Measurements from ENCODE around the gene CNTNAP1. TPM values are rescaled to one million over a fixed set of nuclear protein-coding genes. Genes with fewer than 3 reads are reported as not detected.
A peak's percentile ranks its signal among the peaks of the same experiment; 100 is the strongest.
"Not testable (repeated sequence)": the region's sequence is repeated elsewhere in the genome, so short reads cannot be mapped to it uniquely, and the experiment has no call there.

CNTNAP1 gene
- total and polyA plus RNA-seq, 8 donors, result 0.76 to 13.3 (median 7.6) TPM

GRCh38 chr17:42740699-42741098 is 58.4 kb downstream of the CNTNAP1 start:
- intact Hi-C loops (cut with DNase I; ENCODE audit: low total_unique reads), result no loop called here
- WGBS, 5 donors, result 21 to 52% (median 34%) methylated on average over 1 of the region's 1 CpG
- no peak for TF ChIP-seq EP300 (IDR thresholded peaks at IDR 0.05)
- no peak for TF ChIP-seq CTCF (IDR thresholded peaks at IDR 0.05)
- TF ChIP-seq POLR2A (IDR thresholded peaks at IDR 0.05), result no peak
- TF ChIP-seq POLR2AphosphoS5 (IDR thresholded peaks at IDR 0.05), result no peak

DNA sequence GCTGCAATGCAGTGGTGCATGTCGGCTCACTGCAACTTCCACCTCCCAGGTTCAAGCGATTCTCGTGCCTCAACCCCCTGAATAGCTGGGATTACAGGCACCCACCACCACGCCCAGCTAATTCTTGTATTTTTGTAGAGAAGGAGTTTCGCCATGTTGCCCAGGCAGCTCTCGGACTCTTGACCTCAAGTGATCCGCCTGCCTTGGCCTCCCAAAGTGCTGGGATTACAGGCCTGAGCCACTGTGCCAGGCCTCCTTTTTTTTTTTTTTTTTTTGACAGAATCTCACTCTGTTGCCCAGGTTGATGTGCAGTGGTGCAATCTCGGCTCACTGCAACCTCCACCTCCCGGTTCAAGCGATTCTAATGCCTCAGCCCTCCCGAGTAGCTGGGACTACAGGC is 60.6 kb downstream of the CNTNAP1 start:
- DNase-seq; H3K9me3 ChIP-seq; H3K27me3 ChIP-seq; intact Hi-C loops (cut with DNase I; ENCODE audit: low total_unique reads); H3K36me3 ChIP-seq; H3K4me3 ChIP-seq: not testable (repeated sequence)
- Histone ChIP-seq H3K4me1 (peaks cover 11 to 41% (median 38%) of the 10 kb centered on the region in 4 donors), H3K27ac (peak overlapping the region in 1 of 5 donors; percentile 97)
- WGBS, 5 donors, result 92 to 96% (median 95%) methylated on average over 11 of the region's 11 CpGs

More at GRCh38 chr17:42740699-42741098, 58.4 kb downstream of the CNTNAP1 start:
- Histone ChIP-seq H3K27me3 (no peaks in the 10 kb centered on the region), H3K27ac (peak overlapping the region in 1 of 5 donors; percentile 3), H3K4me3 (no peak overlapping the region), H3K36me3 (peaks cover 0 to 11% (median 4%) of the 10 kb centered on the region in 4 donors), H3K4me1 (peaks cover 11 to 46% (median 39%) of the 10 kb centered on the region in 4 donors), H3K9me3 (no peaks in the 10 kb centered on the region)
- no peak for DNase-seq

- WGBS, 5 donors, result 31 to 44% (median 33%) methylated on average over 10 of the region's 10 CpGs
- no peaks in the 10 kb centered on the region for H3K27me3 ChIP-seq
- H3K36me3 ChIP-seq, result peaks cover 0 to 6% (median 2%) of the 10 kb centered on the region in 4 donors
- H3K4me1 ChIP-seq, result peaks cover 11 to 50% (median 42%) of the 10 kb centered on the region in 4 donors
- intact Hi-C loops (cut with DNase I; ENCODE audit: low total_unique reads), result no loop called here
- no peaks in the 10 kb centered on the region for H3K9me3 ChIP-seq
- H3K27ac ChIP-seq, result peak overlapping the region; percentile 94 to 97 (median 96)
- peak overlapping the region; percentile 57 to 86 (median 73) for H3K4me3 ChIP-seq
- no peak for DNase-seq
- TF ChIP-seq POLR2A (IDR thresholded peaks at IDR 0.05) (no peak), POLR2AphosphoS5 (IDR thresholded peaks at IDR 0.05) (no peak), CTCF (IDR thresholded peaks at IDR 0.05) (peak in 1 of 7 experiments; percentile 11)
These were observed 61.4 kb downstream of the CNTNAP1 start for GRCh38 chr17:42743595-42744282.

- Histone ChIP-seq H3K4me3 (peak overlapping the region; percentile 57 to 86 (median 73)), H3K4me1 (peaks cover 11 to 56% (median 47%) of the 10 kb centered on the region in 4 donors), H3K36me3 (peaks cover 0 to 6% (median 2%) of the 10 kb centered on the region in 4 donors), H3K27me3 (no peaks in the 10 kb centered on the region), H3K9me3 (no peaks in the 10 kb centered on the region), H3K27ac (peak overlapping the region; percentile 94 to 97 (median 96))
- intact Hi-C loops (cut with DNase I; ENCODE audit: low total_unique reads), result no loop called here
- TF ChIP-seq POLR2A (IDR thresholded peaks at IDR 0.05) (no peak), CTCF (IDR thresholded peaks at IDR 0.05) (no peak), EP300 (IDR thresholded peaks at IDR 0.05) (no peak), POLR2AphosphoS5 (IDR thresholded peaks at IDR 0.05) (no peak)
- 1 to 4% (median 1%) methylated on average over 28 to 32 of the region's 32 CpGs for WGBS, 5 donors
- peak; percentile 76 to 86 for DNase-seq
These were observed 62.0 kb downstream of the CNTNAP1 start for GRCh38 chr17:42744283-42744805.

All from stomach (tissue), 9 donors.